Measurements from ENCODE around the gene GPR12. TPM values are rescaled to one million over a fixed set of nuclear protein-coding genes. Genes with fewer than 3 reads are reported as not detected.

GPR12 gene
- total and polyA plus RNA-seq, 2 donors (not counting 1 experiment from before 2014, with no cell fraction given): not detected

DNA sequence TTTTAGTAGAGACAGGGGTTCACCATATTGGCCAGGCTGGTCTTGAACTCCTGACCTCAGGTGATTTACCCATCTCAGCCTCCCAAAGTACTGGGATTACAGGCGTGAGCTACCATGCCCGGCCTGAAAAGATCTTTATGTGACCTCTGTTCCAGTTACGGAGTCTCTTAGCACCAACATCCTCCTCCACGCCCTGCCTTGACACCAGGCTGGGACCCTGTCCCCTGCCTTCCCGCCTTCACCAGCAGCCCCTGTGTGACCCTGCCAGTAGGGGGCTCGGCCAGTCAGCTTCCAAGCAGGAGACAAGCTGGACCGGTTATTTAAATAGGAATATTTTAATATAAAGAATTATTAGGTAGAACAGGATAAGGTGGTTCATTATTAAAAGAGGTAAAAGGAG is 54.2 kb downstream of the GPR12 start:
- Histone ChIP-seq H3K4me3 (ENCODE audit: control extremely low read depth in 1 of 5, extremely low read depth in 1 of 5, insufficient read depth in 1 of 5, low read depth in 2 of 5, low read length in 4 of 5) (no peak overlapping the region), H3K27ac (ENCODE audit: low read length in 2 of 2) (no peak overlapping the region), H3K4me2 (replicated peaks; ENCODE audit: low read depth, low read length, poor library complexity, severe bottlenecking) (no peak overlapping the region), H3K9ac (ENCODE audit: low read length) (no peak overlapping the region), H4K20me1 (ENCODE audit: control insufficient read depth, insufficient read depth, low read length, poor library complexity, severe bottlenecking) (no peaks in the 10 kb centered on the region), H2AFZ (ENCODE audit: insufficient read depth, low read depth, low read length, poor library complexity, severe bottlenecking) (no peak overlapping the region), H3K79me2 (ENCODE audit: control insufficient read depth, insufficient read depth, low read length) (no peaks in the 10 kb centered on the region), H3K27me3 (replicated peaks in 1 of 4; ENCODE audit: control extremely low read depth in 1 of 4, control insufficient read depth in 3 of 4, insufficient read depth in 4 of 4, low read length in 3 of 4) (peaks cover 0 to 3% (median 0%) of the 10 kb centered on the region in 4 experiments), H3K9me3 (ENCODE audit: control extremely low read depth in 1 of 3, control insufficient read depth in 2 of 3, insufficient read depth in 1 of 3, low read length in 2 of 3) (no peaks in the 10 kb centered on the region), H3K4me1 (ENCODE audit: control insufficient read depth in 2 of 2, insufficient read depth in 2 of 2, low read length in 2 of 2) (no peaks in the 10 kb centered on the region), H3K36me3 (replicated peaks in 1 of 2; ENCODE audit: control extremely low read depth in 1 of 2, control insufficient read depth in 1 of 2, extremely low read depth in 1 of 2, insufficient read depth in 2 of 2, low read length in 1 of 2) (no peaks in the 10 kb centered on the region)
- no peak for TF ChIP-seq EZH2 (IDR thresholded peaks at IDR 0.05; ENCODE audit: borderline replicate concordance, insufficient read depth, low read depth, low read length, poor library complexity, severe bottlenecking)
- TF ChIP-seq, protein P1, sequence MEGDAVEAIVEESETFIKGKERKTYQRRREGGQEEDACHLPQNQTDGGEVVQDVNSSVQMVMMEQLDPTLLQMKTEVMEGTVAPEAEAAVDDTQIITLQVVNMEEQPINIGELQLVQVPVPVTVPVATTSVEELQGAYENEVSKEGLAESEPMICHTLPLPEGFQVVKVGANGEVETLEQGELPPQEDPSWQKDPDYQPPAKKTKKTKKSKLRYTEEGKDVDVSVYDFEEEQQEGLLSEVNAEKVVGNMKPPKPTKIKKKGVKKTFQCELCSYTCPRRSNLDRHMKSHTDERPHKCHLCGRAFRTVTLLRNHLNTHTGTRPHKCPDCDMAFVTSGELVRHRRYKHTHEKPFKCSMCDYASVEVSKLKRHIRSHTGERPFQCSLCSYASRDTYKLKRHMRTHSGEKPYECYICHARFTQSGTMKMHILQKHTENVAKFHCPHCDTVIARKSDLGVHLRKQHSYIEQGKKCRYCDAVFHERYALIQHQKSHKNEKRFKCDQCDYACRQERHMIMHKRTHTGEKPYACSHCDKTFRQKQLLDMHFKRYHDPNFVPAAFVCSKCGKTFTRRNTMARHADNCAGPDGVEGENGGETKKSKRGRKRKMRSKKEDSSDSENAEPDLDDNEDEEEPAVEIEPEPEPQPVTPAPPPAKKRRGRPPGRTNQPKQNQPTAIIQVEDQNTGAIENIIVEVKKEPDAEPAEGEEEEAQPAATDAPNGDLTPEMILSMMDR (IDR thresholded peaks at IDR 0.05): no peak
- ATAC-seq (ENCODE audit: low read depth) (no peak), DNase-seq (no peak)
- ChIA-PET POLR2A (no interaction called here), CTCF (interaction anchor here (0.6 to 4.3 kb wide), 5 partner anchors 10 to 223 kb away, joined by 4 to 13 read pairs (median 6); no protein-coding TSS in a partner anchor)
- intact Hi-C loops (cut with micrococcal nuclease): no loop called here
- H3K9me3 Mint-ChIP-seq (ENCODE audit: insufficient read depth): no peaks in the 10 kb centered on the region
- 74% methylated on average over 4 of the region's 7 CpGs for WGBS (ENCODE audit: insufficient coverage)
- no peaks in the 10 kb centered on the region for H3K4me1 Mint-ChIP-seq
- no peak overlapping the region for H3K4me3 Mint-ChIP-seq
- no peak overlapping the region for H3K27ac Mint-ChIP-seq
- peaks cover 16% of the 10 kb centered on the region for H3K27me3 Mint-ChIP-seq

DNA sequence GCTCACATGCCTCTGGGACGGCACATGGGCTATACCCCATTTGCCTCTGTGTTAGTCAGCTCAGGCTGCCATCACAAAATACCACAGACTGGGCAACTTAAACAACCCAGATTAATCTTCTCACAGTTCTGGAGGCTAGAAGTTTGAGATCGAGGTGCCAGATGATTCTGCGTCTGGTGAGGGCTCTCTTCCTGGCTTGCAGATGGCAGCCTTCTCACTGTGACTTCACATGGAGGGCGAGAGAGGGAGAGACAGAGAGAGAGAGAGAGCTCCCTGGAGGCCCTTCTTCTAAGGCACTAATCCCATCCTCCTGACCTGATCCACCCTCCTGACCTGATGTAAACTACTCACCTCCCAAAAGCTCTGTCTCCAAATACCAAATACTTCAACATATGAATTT is 55.0 kb downstream of the GPR12 start:
- no peak overlapping the region for H2AFZ ChIP-seq (ENCODE audit: insufficient read depth, low read depth, low read length, poor library complexity, severe bottlenecking)
- 100% methylated on average over 1 of the region's 4 CpGs for WGBS (ENCODE audit: insufficient coverage)
- no peak overlapping the region for H3K27ac Mint-ChIP-seq

More for the DNA sequence above, 55.0 kb downstream of the GPR12 start:
- no peaks in the 10 kb centered on the region for H3K36me3 ChIP-seq (replicated peaks in 1 of 2; ENCODE audit: control extremely low read depth in 1 of 2, control insufficient read depth in 1 of 2, extremely low read depth in 1 of 2, insufficient read depth in 2 of 2, low read length in 1 of 2)
- no peak overlapping the region for H3K9ac ChIP-seq (ENCODE audit: low read length)
- peaks cover 0 to 3% (median 0%) of the 10 kb centered on the region in 4 experiments for H3K27me3 ChIP-seq (replicated peaks in 1 of 4; ENCODE audit: control extremely low read depth in 1 of 4, control insufficient read depth in 3 of 4, insufficient read depth in 4 of 4, low read length in 3 of 4)
- Mint-ChIP-seq H3K4me3 (no peak overlapping the region), H3K4me1 (no peaks in the 10 kb centered on the region), H3K27me3 (peaks cover 13% of the 10 kb centered on the region), H3K9me3 (ENCODE audit: insufficient read depth) (no peaks in the 10 kb centered on the region)
- DNase-seq: no peak
- CTCF ChIA-PET: interaction anchor here (0.6 to 4.3 kb wide), 4 partner anchors 9 to 579 kb away, joined by 4 to 13 read pairs (median 5); no protein-coding TSS in a partner anchor
- no peaks in the 10 kb centered on the region for H3K79me2 ChIP-seq (ENCODE audit: control insufficient read depth, insufficient read depth, low read length)
- H3K4me2 ChIP-seq (replicated peaks; ENCODE audit: low read depth, low read length, poor library complexity, severe bottlenecking): no peak overlapping the region
- H3K4me3 ChIP-seq (ENCODE audit: control extremely low read depth in 1 of 5, extremely low read depth in 1 of 5, insufficient read depth in 1 of 5, low read depth in 2 of 5, low read length in 4 of 5): no peak overlapping the region
- TF ChIP-seq, protein P1 (IDR thresholded peaks at IDR 0.05): no peak
- H3K9me3 ChIP-seq (ENCODE audit: control extremely low read depth in 1 of 3, control insufficient read depth in 2 of 3, insufficient read depth in 1 of 3, low read length in 2 of 3): no peaks in the 10 kb centered on the region
- H4K20me1 ChIP-seq (ENCODE audit: control insufficient read depth, insufficient read depth, low read length, poor library complexity, severe bottlenecking): no peaks in the 10 kb centered on the region
- H3K27ac ChIP-seq (ENCODE audit: low read length in 2 of 2): no peak overlapping the region
- ATAC-seq (ENCODE audit: low read depth): no peak
- POLR2A ChIA-PET: no interaction called here
- intact Hi-C loops (cut with micrococcal nuclease): no loop called here
- no peaks in the 10 kb centered on the region for H3K4me1 ChIP-seq (ENCODE audit: control insufficient read depth in 2 of 2, insufficient read depth in 2 of 2, low read length in 2 of 2)

Other genes with a start within 250 kb of the GPR12 start
- 0.34 and 0.89 TPM in 2 replicates for gene WASF3, start 203.1 kb downstream of the GPR12 start, total RNA-seq
- gene WASF3, start 203.1 kb downstream of the GPR12 start, polyA plus RNA-seq: 0.06 and 0.18 TPM in 2 replicates